Globus pallidus (tissue), 1 donor: Measurements from ENCODE around the gene PCSK6.

Experiments
- DNase-seq: peaks from one replicate; pipeline ENCODE4 v3.0.0-alpha.2; 2015; ENCODE audit warnings: low spot score

Gene PCSK6

GRCh38 chr15:101275018-101275417, 214.5 kb downstream of the PCSK6 start:
- DNase-seq: no peak

GRCh38 chr15:101273534-101273933, 216.0 kb downstream of the PCSK6 start:
- no peak for DNase-seq

GRCh38 chr15:101272584-101272983, 216.9 kb downstream of the PCSK6 start:
- no peak for DNase-seq

DNA sequence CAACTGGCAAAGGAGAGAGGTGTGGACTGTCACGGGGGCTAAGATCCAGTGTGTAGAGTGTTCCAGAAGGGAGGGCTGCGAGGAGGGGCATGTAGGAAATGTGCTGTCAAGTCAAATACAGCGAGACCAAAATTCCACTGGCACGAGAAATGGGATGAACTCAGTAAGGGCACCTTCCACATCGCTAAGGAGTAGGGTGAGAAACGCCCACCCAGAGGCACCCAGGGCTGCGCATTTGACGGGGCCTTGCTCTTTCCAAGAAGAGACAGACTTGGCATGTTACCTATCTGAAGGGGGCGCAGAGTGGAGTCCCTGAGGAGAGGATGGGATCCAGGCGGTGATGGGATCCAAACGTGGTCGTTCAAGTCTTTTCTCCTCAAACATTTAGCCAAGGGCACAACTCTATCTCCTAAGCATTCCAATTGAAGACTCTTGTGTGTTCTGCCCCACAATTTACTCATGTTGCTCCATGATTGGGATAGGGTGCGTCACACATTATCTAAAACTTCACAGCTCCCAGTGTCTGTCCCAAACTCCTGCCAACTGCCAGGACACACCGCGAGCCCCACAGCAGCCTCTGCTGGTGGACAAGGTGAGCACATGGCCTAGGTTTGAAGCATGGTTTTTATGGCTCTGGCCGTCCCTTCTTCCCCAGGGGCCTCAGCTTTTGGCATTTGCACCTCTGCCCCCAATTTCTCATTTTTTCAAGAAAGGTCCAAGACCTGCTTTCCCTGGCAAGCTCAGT, 219.9 kb downstream of the PCSK6 start:
- DNase-seq: no peak

- peak; percentile 87 for DNase-seq
Measured at GRCh38 chr15:101267320-101268104, 222.0 kb downstream of the PCSK6 start.

GRCh38 chr15:101266787-101267186, 222.7 kb downstream of the PCSK6 start:
- no peak for DNase-seq

GRCh38 chr15:101266034-101266433, 223.5 kb downstream of the PCSK6 start:
- DNase-seq: no peak

- DNase-seq: no peak
Measured at GRCh38 chr15:101264911-101265641, 224.4 kb downstream of the PCSK6 start.

DNA sequence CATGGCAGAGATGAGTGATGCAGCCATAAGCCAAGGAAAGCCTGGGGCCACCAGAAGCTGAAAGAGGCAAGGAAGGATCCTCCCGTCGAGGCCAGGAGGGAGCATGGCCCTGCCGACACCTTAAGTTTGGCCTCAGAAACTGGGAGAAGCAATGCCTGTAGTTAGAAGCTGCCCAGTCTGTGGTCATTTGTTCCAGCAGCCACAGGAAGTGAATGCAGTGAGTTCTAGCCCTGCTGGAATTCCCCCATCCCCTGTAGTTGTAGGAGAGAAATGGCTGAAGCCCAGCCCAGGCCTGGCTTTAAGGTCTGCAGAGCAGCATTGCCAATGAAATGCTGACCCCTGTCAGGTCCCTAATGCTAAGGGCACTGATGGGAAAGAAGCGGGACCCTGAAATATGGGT, 225.5 kb downstream of the PCSK6 start:
- DNase-seq: no peak

- no peak for DNase-seq
Measured at GRCh38 chr15:101262551-101262950, 227.0 kb downstream of the PCSK6 start.

GRCh38 chr15:101258238-101259144, 231.0 kb downstream of the PCSK6 start:
- DNase-seq: peak; percentile 62

DNA sequence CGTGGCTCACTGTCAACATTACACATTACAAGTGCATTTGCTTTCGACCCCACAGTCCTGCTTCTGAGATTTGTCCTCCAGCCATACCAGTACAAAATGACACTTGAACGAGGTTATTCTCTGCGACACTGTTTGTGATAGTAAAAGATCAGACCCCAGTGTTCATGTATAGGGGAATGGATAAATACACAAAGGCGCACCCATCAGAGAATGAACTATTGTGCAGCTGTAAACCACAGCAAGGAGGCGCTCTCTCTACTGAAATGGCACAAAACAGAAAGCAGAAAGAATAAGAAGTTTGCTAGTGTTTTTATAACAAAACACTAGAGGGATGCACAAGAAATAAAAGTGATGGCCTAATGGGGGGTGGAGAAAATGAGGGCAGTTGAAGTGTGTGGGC, 232.8 kb downstream of the PCSK6 start:
- DNase-seq: no peak

DNA sequence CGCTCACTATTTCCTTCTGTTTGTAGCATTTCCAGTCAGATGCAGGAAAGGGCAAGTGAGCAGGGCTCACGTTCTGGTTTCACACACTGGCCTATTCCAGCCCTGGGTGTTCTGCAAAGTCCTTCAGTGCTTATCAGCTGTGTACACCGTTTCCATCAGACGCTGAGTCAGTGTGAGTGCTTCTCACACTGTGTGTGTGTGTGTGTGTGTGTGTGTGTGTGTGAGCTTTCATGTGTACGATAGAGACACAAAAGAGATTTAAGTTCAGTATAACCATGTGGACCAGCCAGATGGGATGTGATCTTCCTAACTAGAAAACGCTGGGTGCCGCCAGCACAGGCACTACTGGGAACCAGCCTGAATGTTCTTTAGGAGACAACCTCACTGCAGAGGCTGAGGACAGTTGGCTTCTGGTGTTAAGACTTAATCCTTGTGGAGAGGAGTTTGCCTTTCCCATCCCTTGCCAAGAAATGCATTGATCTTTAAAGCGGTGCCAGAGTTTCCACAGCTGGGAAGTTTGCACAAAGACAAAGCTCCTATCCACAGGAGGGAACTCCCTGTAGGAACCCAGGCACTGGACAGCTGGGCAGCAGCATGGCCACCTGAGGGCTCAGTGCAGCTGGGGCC, 233.8 kb downstream of the PCSK6 start:
- no peak for DNase-seq

DNA sequence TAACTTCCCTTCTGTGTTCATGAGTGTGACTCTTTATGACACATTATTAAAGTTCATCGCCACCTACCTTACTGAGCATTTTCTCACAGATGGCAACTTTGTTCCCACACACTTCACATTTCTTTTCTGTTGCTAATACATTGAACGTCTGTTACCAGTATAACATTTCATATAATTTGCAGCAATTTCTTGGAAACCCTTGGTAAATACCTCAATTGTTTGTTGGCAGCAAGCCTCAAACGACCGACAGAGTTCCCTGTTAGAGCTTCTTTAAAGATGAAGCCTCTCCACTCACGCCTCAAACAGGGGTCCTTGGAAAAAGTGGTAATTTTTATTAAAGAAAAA, 234.5 kb downstream of the PCSK6 start:
- no peak for DNase-seq

GRCh38 chr15:101254157-101255050, 235.1 kb downstream of the PCSK6 start:
- DNase-seq: no peak
